ENCODE measurements around the gene FUCA1.
A peak's percentile ranks its signal among the peaks of the same experiment; 100 is the strongest.

Gene FUCA1

DNA sequence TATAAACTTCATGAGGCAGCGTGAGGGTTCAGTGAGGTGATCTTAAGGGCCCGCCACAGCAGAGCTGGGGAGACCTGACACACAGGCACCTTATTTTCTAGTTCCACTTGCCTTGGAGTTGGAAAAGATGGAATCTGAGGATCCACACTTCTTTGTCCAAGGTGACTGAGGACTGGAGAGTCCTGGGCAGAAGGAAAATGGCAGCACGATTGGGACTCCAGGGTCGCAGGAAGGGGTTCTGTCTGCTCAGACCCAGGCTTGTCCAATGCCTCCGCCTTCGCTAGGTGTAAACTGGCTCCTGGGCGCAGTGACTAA, 68.9 kb downstream of the FUCA1 start:
- TF ChIP-seq, protein P1, sequence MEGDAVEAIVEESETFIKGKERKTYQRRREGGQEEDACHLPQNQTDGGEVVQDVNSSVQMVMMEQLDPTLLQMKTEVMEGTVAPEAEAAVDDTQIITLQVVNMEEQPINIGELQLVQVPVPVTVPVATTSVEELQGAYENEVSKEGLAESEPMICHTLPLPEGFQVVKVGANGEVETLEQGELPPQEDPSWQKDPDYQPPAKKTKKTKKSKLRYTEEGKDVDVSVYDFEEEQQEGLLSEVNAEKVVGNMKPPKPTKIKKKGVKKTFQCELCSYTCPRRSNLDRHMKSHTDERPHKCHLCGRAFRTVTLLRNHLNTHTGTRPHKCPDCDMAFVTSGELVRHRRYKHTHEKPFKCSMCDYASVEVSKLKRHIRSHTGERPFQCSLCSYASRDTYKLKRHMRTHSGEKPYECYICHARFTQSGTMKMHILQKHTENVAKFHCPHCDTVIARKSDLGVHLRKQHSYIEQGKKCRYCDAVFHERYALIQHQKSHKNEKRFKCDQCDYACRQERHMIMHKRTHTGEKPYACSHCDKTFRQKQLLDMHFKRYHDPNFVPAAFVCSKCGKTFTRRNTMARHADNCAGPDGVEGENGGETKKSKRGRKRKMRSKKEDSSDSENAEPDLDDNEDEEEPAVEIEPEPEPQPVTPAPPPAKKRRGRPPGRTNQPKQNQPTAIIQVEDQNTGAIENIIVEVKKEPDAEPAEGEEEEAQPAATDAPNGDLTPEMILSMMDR (IDR thresholded peaks at IDR 0.05): no peak
- Histone ChIP-seq H3K9ac (no peak overlapping the region), H3K4me1 (peaks cover 10% of the 10 kb centered on the region), H3K27me3 (ENCODE audit: control insufficient read depth, insufficient read depth, low read length) (no peaks in the 10 kb centered on the region), H2AFZ (no peak overlapping the region), H3K4me2 (ENCODE audit: low read length) (peak overlapping the region; percentile 99), H3K27ac (peak overlapping the region; percentile 9), H3K79me2 (no peaks in the 10 kb centered on the region), H3K36me3 (ENCODE audit: control insufficient read depth, insufficient read depth, low read length) (no peaks in the 10 kb centered on the region), H3K4me3 (ENCODE audit: low read depth, low read length) (peak overlapping the region; percentile 97), H3K9me3 (ENCODE audit: control insufficient read depth, low read length) (no peaks in the 10 kb centered on the region)

DNA sequence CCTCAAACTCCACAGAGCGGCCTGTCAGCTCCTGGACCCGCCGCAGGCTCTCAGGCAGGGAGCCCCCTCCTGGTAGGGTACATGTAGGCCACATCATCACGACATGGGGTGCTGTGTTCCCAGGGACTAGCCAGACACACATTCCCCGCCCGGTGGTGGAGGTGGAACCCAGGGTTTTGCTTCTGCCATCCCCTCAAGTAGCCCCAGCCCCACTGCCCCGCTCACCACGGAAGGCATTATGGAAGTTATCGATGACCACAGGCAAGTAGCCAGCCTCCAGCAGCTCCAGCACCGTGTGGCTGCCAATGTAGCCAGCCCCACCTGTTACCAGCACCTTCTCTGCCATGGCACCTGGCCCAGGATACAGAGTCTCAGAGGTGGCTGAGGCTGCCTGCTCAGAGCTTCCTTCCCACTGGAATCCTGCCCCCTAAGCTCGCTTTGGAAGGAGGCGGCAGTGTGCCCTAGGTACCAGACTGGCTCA, 69.4 kb downstream of the FUCA1 start:
- no peaks in the 10 kb centered on the region for H3K27me3 ChIP-seq (ENCODE audit: control insufficient read depth, insufficient read depth, low read length)
- TF ChIP-seq, protein P1 (IDR thresholded peaks at IDR 0.05): no peak
- H2AFZ ChIP-seq: no peak overlapping the region
- no peak overlapping the region for H3K4me3 ChIP-seq (ENCODE audit: low read depth, low read length)
- H3K36me3 ChIP-seq (ENCODE audit: control insufficient read depth, insufficient read depth, low read length): no peaks in the 10 kb centered on the region
- H3K9ac ChIP-seq: no peak overlapping the region
- peak overlapping the region; percentile 9 for H3K27ac ChIP-seq
- H3K79me2 ChIP-seq: no peaks in the 10 kb centered on the region
- H3K4me1 ChIP-seq: peaks cover 10% of the 10 kb centered on the region
- no peaks in the 10 kb centered on the region for H3K9me3 ChIP-seq (ENCODE audit: control insufficient read depth, low read length)
- no peak overlapping the region for H3K4me2 ChIP-seq (ENCODE audit: low read length)

DNA sequence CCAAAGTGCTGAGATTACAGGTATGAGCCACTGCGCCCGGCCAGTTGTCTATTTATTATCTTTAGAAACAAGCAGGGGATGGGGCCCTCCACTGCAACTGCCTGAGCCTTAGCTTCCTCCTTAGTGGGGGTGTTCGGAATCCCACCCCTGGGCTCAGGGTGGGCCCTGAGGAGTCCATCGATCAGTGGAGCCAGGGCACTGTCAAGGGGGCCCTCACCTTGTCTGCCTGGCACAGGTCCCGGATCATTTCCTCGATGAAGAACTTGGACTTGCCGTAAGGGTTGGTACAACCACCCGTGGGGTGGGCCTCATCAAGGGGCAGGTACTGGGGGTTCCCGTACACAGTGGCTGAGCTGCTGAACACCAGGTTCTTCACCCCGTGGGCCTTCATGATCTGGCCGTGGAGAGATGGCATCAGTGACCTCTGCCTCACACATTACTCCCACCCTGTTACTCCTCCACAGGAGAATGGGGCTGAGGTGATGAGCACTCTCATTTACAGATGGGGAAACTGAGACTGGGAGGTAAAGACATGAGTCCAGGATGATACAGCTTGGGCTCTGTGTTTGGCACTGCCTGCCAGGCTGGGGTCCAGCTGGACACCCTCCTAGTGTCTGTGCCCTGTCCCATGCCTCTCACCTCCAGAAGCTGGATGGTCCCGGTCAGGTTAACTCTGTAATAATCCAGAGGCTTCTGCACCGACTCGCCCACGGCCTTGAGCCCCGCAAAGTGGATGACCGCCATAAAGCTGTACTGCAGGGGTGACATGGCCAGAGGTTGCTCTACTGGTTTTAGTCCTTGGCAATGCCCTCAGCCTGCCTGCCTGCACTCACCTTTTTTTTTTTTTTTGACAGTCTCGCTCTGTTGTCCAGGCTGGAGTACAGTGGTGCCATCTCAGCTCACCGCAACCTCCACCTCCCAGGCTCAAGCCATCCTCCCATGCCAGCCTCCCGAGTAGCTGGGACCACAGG, 70.3 kb downstream of the FUCA1 start:
- no peaks in the 10 kb centered on the region for H3K36me3 ChIP-seq (ENCODE audit: control insufficient read depth, insufficient read depth, low read length)
- H3K4me1 ChIP-seq: peaks cover 10% of the 10 kb centered on the region
- TF ChIP-seq, protein P1 (IDR thresholded peaks at IDR 0.05): no peak
- no peak overlapping the region for H3K27ac ChIP-seq
- H3K9ac ChIP-seq: no peak overlapping the region
- no peaks in the 10 kb centered on the region for H3K79me2 ChIP-seq
- peak overlapping the region; percentile 12 for H3K4me3 ChIP-seq (ENCODE audit: low read depth, low read length)
- no peak overlapping the region for H2AFZ ChIP-seq
- no peaks in the 10 kb centered on the region for H3K27me3 ChIP-seq (ENCODE audit: control insufficient read depth, insufficient read depth, low read length)
- H3K9me3 ChIP-seq (ENCODE audit: control insufficient read depth, low read length): no peaks in the 10 kb centered on the region
- H3K4me2 ChIP-seq (ENCODE audit: low read length): peak overlapping the region; percentile 14

DNA sequence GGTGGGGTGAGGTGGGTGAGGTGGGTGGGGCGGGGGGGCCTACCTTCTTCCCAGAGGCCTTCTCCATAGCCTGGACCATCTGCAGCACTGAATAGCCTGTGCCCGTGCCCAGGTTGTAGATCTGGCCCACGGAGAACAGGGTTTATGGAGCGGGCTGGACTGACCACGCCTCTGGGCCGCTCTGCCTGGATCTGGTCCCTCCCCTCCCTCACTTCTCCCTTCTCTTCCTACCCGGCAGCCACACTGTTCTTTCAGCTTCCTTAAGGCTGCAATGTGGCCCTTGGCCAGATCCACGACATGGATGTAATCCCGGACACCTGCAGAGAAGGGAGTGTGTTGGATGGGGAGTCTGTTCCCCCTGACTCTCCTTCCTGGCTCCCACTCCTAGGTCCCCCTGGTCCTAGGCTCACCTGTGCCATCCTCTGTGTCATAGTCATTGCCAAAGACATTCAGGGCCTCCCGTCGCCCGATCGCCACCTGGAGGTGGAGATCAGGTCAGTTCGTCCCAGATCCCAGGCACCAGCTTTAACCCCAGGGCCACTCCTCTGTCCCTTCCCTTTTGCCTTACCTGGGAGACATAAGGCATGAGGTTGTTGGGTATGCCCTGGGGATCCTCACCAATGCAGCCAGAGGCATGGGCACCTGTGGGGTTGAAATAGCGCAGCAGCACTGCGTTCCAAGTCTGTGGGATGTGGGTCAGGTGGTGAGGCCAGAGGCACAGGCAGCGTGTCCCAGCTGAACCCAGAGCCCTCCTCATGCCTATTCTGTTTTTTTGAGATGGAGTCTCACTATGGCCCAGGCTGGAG, 71.4 kb downstream of the FUCA1 start:
- no peak overlapping the region for H3K4me3 ChIP-seq (ENCODE audit: low read depth, low read length)
- no peak overlapping the region for H3K9ac ChIP-seq
- H2AFZ ChIP-seq: no peak overlapping the region
- H3K4me2 ChIP-seq (ENCODE audit: low read length): no peak overlapping the region
- H3K36me3 ChIP-seq (ENCODE audit: control insufficient read depth, insufficient read depth, low read length): no peaks in the 10 kb centered on the region
- H3K27me3 ChIP-seq (ENCODE audit: control insufficient read depth, insufficient read depth, low read length): no peaks in the 10 kb centered on the region
- no peaks in the 10 kb centered on the region for H3K79me2 ChIP-seq
- peaks cover 7% of the 10 kb centered on the region for H3K4me1 ChIP-seq
- peak overlapping the region; percentile 24 for H3K27ac ChIP-seq
- TF ChIP-seq, protein P1 (IDR thresholded peaks at IDR 0.05): peak; percentile 28
- H3K9me3 ChIP-seq (ENCODE audit: control insufficient read depth, low read length): no peaks in the 10 kb centered on the region
